ENCODE data around the gene PLEKHH1. TPM values are rescaled to one million over a fixed set of nuclear protein-coding genes. Genes with fewer than 3 reads are reported as not detected.

Gene PLEKHH1
- total and polyA plus RNA-seq, 9 of the 15 experiments (the other 6 are each of a cell fraction or from before 2014, with no cell fraction given): 0.76 to 5.9 (median 2.9) TPM

DNA sequence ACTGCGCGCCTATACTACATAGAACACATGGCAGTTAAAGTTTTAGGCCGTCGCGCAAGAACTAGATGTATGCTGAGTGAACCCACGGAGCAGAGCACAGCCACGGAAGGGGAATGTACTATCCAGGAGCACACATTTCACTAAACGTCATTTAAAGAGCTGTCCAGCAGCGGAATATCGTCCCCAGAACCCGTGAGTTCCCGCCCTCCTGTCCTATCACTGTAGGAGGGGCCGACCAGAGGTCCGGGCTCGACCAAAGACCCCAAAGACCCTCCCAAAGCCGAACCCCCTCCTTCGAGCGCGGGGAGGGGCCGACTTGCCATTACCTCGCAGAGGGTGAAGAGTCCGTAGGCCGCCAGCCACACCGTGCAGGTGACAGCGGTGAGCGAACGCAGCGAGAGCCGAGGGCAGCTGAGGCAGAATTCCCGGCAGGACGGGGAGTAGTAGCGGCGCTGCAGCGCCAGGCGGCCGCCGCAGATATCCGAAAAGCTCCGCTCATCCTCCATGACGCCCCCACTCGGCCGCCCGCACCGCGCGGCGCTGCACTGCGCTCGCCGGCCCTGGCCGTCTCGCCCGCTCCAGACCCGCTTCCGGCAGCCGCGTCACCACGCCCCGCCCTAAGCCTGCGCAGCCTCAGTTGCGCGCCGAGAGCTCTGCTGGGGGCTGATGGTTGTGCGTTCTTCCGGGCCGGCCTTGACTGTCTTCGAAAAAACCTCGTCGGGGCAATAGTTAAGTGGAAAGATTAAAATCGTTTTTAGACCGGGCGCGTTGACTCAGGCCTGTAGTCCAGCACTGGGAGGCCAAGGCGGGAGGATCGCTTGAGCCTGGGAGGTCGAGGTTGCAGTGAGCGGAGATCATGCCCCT lies 66.8 kb downstream of the PLEKHH1 start, which contains the start of gene PIGH (continued):
- TF ChIP-seq, protein P1, sequence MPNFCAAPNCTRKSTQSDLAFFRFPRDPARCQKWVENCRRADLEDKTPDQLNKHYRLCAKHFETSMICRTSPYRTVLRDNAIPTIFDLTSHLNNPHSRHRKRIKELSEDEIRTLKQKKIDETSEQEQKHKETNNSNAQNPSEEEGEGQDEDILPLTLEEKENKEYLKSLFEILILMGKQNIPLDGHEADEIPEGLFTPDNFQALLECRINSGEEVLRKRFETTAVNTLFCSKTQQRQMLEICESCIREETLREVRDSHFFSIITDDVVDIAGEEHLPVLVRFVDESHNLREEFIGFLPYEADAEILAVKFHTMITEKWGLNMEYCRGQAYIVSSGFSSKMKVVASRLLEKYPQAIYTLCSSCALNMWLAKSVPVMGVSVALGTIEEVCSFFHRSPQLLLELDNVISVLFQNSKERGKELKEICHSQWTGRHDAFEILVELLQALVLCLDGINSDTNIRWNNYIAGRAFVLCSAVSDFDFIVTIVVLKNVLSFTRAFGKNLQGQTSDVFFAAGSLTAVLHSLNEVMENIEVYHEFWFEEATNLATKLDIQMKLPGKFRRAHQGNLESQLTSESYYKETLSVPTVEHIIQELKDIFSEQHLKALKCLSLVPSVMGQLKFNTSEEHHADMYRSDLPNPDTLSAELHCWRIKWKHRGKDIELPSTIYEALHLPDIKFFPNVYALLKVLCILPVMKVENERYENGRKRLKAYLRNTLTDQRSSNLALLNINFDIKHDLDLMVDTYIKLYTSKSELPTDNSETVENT (CRISPR knock-in tag; IDR thresholded peaks at IDR 0.05): peak; percentile 66; the same call in 1 of the 2 replicates
- peak; percentile 58 for TF ChIP-seq TAF1 (IDR thresholded peaks at IDR 0.05; ENCODE audit: control insufficient read depth, extremely low read depth, insufficient read depth, low read length, severe bottlenecking)
- no peak for TF ChIP-seq ZC3H11A (IDR thresholded peaks at IDR 0.05; ENCODE audit: low read depth, low read length)
- TF ChIP-seq LCOR (CRISPR knock-in tag; IDR thresholded peaks at IDR 0.05): no peak
- TF ChIP-seq, protein P2, sequence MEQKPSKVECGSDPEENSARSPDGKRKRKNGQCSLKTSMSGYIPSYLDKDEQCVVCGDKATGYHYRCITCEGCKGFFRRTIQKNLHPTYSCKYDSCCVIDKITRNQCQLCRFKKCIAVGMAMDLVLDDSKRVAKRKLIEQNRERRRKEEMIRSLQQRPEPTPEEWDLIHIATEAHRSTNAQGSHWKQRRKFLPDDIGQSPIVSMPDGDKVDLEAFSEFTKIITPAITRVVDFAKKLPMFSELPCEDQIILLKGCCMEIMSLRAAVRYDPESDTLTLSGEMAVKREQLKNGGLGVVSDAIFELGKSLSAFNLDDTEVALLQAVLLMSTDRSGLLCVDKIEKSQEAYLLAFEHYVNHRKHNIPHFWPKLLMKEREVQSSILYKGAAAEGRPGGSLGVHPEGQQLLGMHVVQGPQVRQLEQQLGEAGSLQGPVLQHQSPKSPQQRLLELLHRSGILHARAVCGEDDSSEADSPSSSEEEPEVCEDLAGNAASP (IDR thresholded peaks at IDR 0.05): no peak
- no peak for TF ChIP-seq C11orf30 (IDR thresholded peaks at IDR 0.05; ENCODE audit: low read depth)
- no peak for TF ChIP-seq ILF3 (IDR thresholded peaks at IDR 0.05; ENCODE audit: borderline replicate concordance)
- no peak for TF ChIP-seq E2F1 (CRISPR knock-in tag; IDR thresholded peaks at IDR 0.05)
- TF ChIP-seq GABPB2 (CRISPR knock-in tag; conservative IDR thresholded peaks at IDR 0.05): no peak
- no peak for TF ChIP-seq E2F3 (CRISPR knock-in tag; IDR thresholded peaks at IDR 0.05)
- TF ChIP-seq, protein P3, sequence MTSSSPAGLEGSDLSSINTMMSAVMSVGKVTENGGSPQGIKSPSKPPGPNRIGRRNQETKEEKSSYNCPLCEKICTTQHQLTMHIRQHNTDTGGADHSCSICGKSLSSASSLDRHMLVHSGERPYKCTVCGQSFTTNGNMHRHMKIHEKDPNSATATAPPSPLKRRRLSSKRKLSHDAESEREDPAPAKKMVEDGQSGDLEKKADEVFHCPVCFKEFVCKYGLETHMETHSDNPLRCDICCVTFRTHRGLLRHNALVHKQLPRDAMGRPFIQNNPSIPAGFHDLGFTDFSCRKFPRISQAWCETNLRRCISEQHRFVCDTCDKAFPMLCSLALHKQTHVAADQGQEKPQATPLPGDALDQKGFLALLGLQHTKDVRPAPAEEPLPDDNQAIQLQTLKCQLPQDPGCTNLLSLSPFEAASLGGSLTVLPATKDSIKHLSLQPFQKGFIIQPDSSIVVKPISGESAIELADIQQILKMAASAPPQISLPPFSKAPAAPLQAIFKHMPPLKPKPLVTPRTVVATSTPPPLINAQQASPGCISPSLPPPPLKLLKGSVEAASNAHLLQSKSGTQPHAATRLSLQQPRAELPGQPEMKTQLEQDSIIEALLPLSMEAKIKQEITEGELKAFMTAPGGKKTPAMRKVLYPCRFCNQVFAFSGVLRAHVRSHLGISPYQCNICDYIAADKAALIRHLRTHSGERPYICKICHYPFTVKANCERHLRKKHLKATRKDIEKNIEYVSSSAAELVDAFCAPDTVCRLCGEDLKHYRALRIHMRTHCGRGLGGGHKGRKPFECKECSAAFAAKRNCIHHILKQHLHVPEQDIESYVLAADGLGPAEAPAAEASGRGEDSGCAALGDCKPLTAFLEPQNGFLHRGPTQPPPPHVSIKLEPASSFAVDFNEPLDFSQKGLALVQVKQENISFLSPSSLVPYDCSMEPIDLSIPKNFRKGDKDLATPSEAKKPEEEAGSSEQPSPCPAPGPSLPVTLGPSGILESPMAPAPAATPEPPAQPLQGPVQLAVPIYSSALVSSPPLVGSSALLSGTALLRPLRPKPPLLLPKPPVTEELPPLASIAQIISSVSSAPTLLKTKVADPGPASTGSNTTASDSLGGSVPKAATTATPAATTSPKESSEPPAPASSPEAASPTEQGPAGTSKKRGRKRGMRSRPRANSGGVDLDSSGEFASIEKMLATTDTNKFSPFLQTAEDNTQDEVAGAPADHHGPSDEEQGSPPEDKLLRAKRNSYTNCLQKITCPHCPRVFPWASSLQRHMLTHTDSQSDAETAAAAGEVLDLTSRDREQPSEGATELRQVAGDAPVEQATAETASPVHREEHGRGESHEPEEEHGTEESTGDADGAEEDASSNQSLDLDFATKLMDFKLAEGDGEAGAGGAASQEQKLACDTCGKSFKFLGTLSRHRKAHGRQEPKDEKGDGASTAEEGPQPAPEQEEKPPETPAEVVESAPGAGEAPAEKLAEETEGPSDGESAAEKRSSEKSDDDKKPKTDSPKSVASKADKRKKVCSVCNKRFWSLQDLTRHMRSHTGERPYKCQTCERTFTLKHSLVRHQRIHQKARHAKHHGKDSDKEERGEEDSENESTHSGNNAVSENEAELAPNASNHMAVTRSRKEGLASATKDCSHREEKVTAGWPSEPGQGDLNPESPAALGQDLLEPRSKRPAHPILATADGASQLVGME (CRISPR knock-in tag; IDR thresholded peaks at IDR 0.05): no peak
- TF ChIP-seq SMAD4 (CRISPR knock-in tag; conservative IDR thresholded peaks at IDR 0.05): peak; percentile 65; the same call in 1 of the 2 replicates
- TF ChIP-seq U2AF1 (optimal IDR thresholded peaks at IDR 0.05; ENCODE audit: low read depth, low read length): no peak
- peak; percentile 49; the same call in 1 of the 2 replicates for TF ChIP-seq ETV1 (tag; conservative IDR thresholded peaks at IDR 0.05; ENCODE audit: low read depth)
- TF ChIP-seq BHLHE40 (IDR thresholded peaks at IDR 0.05; ENCODE audit: low read length): 0 out of 2 replicates have a peak, but pooled peaks have one; percentile 19

Measured in K562 (cell line).